HepG2 (cell line): ENCODE results near the gene NOS1. TPM values are rescaled to one million over a fixed set of nuclear protein-coding genes. Genes with fewer than 3 reads are reported as not detected.

ENCODE experiments used
- ATAC-seq: fragments of 200-7000 bp; cut with Tn5 transposase; 3 replicates; pipeline ENCODE4 v1.9.1; 2020; ENCODE audit warnings: mild to moderate bottlenecking, moderate library complexity
- BruUV-seq: library from RNA; stranded (reverse); fragments of 400-500 nt; replicated peaks from 2 replicates; lab custom pipeline; 2021; lab: Mats Ljungman, UMichigan
- CTCF ChIA-PET: fragments of 300-600 bp; formaldehyde crosslinking; extraction: SDS; loops from one replicate; lab custom pipeline; 2021; ENCODE audit warnings: low total read pairs, inconsistent platforms, low intra/inter-chr PET ratio; lab: Yijun Ruan, JAX
- POLR2A ChIA-PET: fragments of 350-600 bp; sonication (Branson Sonifier 250); formaldehyde crosslinking; loops from one replicate; lab custom pipeline; 2020; ENCODE audit warnings: antibody characterized with exemption, inconsistent platforms; lab: Yijun Ruan, JAX
- DNase-seq: peaks from one replicate; pipeline ENCODE4 v3.0.0-alpha.2; 2015; ENCODE audit warnings: low spot score
- FAIRE-seq: peaks from 3 replicates; lab custom pipeline; 2011; peaks lifted over from hg19 to GRCh38; lab: Jason Lieb, UNC
- H2AFZ ChIP-seq: one replicate; pipeline ENCODE4 v1.6.1; 2011; ENCODE audit warnings: low read length, inconsistent platforms
- H3K27ac ChIP-seq: fragments of 300-600 bp; 3 replicates; pipeline ENCODE4 v1.8.0; 2011; ENCODE audit warnings: mixed run types, mild to moderate bottlenecking, mixed read lengths, low read length, inconsistent platforms; ENCODE audit not compliant: insufficient read depth; ENCODE audit errors: extremely low read length
- H3K27me3 ChIP-seq, 2 experiments: fragments of 200-600 bp in 1 of 2; 2 replicates in 1 of 2; 3 replicates in 1 of 2; pipeline versions ENCODE4 v1.6.0 to v1.8.0; 2011; ENCODE audit warnings: low read length in 2 of 2, mild to moderate bottlenecking in 2 of 2, moderate library complexity in 2 of 2, inconsistent platforms in 1 of 2; ENCODE audit not compliant: insufficient read depth in 2 of 2, control insufficient read depth in 1 of 2
- H3K36me3 ChIP-seq, 2 experiments: fragments of 200-600 bp in 1 of 2; replicated peaks in 1 of 2; 2 replicates in 1 of 2; 3 replicates in 1 of 2; pipeline versions ENCODE4 v1.5.1 to v1.8.0; 2011; ENCODE audit warnings: low read length in 2 of 2, inconsistent platforms in 1 of 2; ENCODE audit not compliant: insufficient read depth in 2 of 2, control insufficient read depth in 1 of 2
- H3K4me1 ChIP-seq: 2 replicates; pipeline ENCODE4 v1.5.1; 2012; ENCODE audit warnings: low read length, inconsistent platforms; ENCODE audit not compliant: insufficient read depth
- H3K4me2 ChIP-seq: 2 replicates; pipeline ENCODE4 v1.6.0; 2011; ENCODE audit warnings: low read depth, low read length, inconsistent platforms
- H3K4me3 ChIP-seq, 3 experiments: fragments of 200-600 bp in 1 of 3; sonication (generic), shearing (Covaris generic) in 1 of 3; replicated peaks in 1 of 3; 2 replicates each; pipeline ENCODE4 v1.5.1; 2011 to 2016; ENCODE audit warnings: low read length in 3 of 3, inconsistent platforms in 2 of 3, low read depth in 2 of 3, mild to moderate bottlenecking in 2 of 3, control low read depth in 1 of 3, mixed read lengths in 1 of 3; ENCODE audit not compliant: insufficient read depth in 1 of 3
- H3K79me2 ChIP-seq: one replicate; pipeline ENCODE4 v1.6.1; 2011; ENCODE audit warnings: low read length, inconsistent platforms; ENCODE audit not compliant: insufficient read depth
- H3K9ac ChIP-seq: 2 replicates; pipeline ENCODE4 v1.6.0; 2011; ENCODE audit warnings: mild to moderate bottlenecking, low read depth, low read length, inconsistent platforms; ENCODE audit not compliant: insufficient read depth
- H3K9me3 ChIP-seq: 2 replicates; pipeline ENCODE4 v1.5.1; 2012; ENCODE audit warnings: mild to moderate bottlenecking, low read length
- H4K20me1 ChIP-seq: 2 replicates; pipeline ENCODE4 v1.6.0; 2011; ENCODE audit warnings: inconsistent platforms, mild to moderate bottlenecking, low read length, moderate library complexity; ENCODE audit not compliant: insufficient read depth
- ERF ChIP-seq: IDR thresholded peaks from 2 replicates; pipeline ENCODE4 v1.6.1; 2018; ENCODE audit warnings: missing biosample characterization, missing genetic modification reagents
- ETS1 ChIP-seq: sonication (generic); formaldehyde crosslinking; IDR thresholded peaks from 2 replicates; pipeline ENCODE4 v1.4.0; 2020; ENCODE audit warnings: missing genetic modification reagents
- FOXM1 ChIP-seq: sonication (generic); formaldehyde crosslinking; IDR thresholded peaks from 2 replicates; pipeline ENCODE4 v1.5.0; 2020; ENCODE audit warnings: missing genetic modification reagents
- PITX1 ChIP-seq: sonication (generic); formaldehyde crosslinking; IDR thresholded peaks from 2 replicates; pipeline ENCODE4 v1.5.1; 2020; ENCODE audit warnings: mild to moderate bottlenecking, missing genetic modification reagents
- RNF219 ChIP-seq: sonication (generic); formaldehyde crosslinking; IDR thresholded peaks from 2 replicates; pipeline ENCODE4 v1.5.0; 2020; ENCODE audit warnings: mild to moderate bottlenecking, missing genetic modification reagents
- TEAD2 ChIP-seq: sonication (generic); formaldehyde crosslinking; IDR thresholded peaks from 2 replicates; pipeline ENCODE4 v1.9.0; 2021; ENCODE audit warnings: missing genetic modification reagents
- ZNF207 ChIP-seq: fragments of 450-650 bp; IDR thresholded peaks from 2 replicates; pipeline ENCODE4 v1.6.1; 2016; ENCODE audit warnings: antibody characterized with exemption, borderline replicate concordance
- ZNF567 ChIP-seq: sonication (generic); formaldehyde crosslinking; IDR thresholded peaks from 2 replicates; pipeline ENCODE4 v1.8.1; 2023; ENCODE audit warnings: mild to moderate bottlenecking, missing genetic modification reagents, borderline replicate concordance
- ZNF644 ChIP-seq: IDR thresholded peaks from 2 replicates; pipeline ENCODE4 v1.6.1; 2016; ENCODE audit warnings: low read depth
- WGBS: methylation state at CpG from one replicate; pipeline ENCODE4 v1.1.6; 2017; ENCODE audit warnings: low lambda C conversion rate; 5-methylcytosine and 5-hydroxymethylcytosine counted together
- in situ Hi-C: cut with HindIII; loops from 2 replicates; pipeline ENCODE4 v1.10.0; 2017; ENCODE audit warnings: low pct_unique_long_range_greater_than_20kb; ENCODE audit not compliant: extremely low pct_ligation_motif_present
- intact Hi-C: fragments of 100-400 bp; cut with micrococcal nuclease; formaldehyde crosslinking; loops from one replicate; pipeline ENCODE4 v1.10.0; 2022; ENCODE audit not compliant: unreplicated experiment
- polyA plus RNA-seq, 8 experiments: library from polyadenylated mRNA; depleted of rRNA in 3 of 8; stranded (reverse) in 7 of 8; unstranded in 1 of 8; fragments of >200 nt; fragmentation: Illumina TruSeq in 4 of 8; extraction: Trizol in 4 of 8; gene quantifications; 2 replicates each; pipeline versions ENCODE4 v1.2.1 to v1.2.3, GENCODE V29; 2011 to 2016; ENCODE audit warnings: low read depth in 4 of 8, missing spikeins in 1 of 8, mixed read lengths in 1 of 8; ENCODE audit not compliant: insufficient read depth in 1 of 8
- total RNA-seq, 5 experiments: library from RNA; depleted of rRNA; stranded (reverse); fragments of >200 nt; fragmentation: Illumina TruSeq; extraction: Trizol; gene quantifications; 2 replicates each; pipeline ENCODE4 v1.2.3, GENCODE V29; 2016; ENCODE audit warnings: low read depth in 1 of 5
- TF ChIP-seq, protein P1 (sequence below): sonication (generic); formaldehyde crosslinking; IDR thresholded peaks from 2 replicates; pipeline ENCODE4 v1.4.0; 2020; ENCODE audit warnings: missing genetic modification reagents

The NOS1 gene
- total and polyA plus RNA-seq, 2 of the 13 experiments (the other 11 are each of a cell fraction or from before 2014, with no cell fraction given) = not detected

- TF ChIP-seq ZNF207 (no peak), ZNF567 (no peak), TEAD2 (no peak)
- TF ChIP-seq, all 625 proteins: peak for 0
Observed at GRCh38 chr12:117394491-117394890, 33.1 kb upstream of the NOS1 start (continued).

- no peaks in the 10 kb centered on the region for H3K4me1 ChIP-seq
- H3K36me3 ChIP-seq = no peaks in the 10 kb centered on the region
- in situ Hi-C loops (no loop called here), intact Hi-C loops (no loop called here)
- H4K20me1 ChIP-seq = no peaks in the 10 kb centered on the region
- H2AFZ ChIP-seq = no peak overlapping the region
- CTCF ChIA-PET = no interaction called here
- DNase-seq (no peak), FAIRE-seq (no peak), ATAC-seq (no peak)
- H3K4me3 ChIP-seq = no peak overlapping the region
- no peak overlapping the region for H3K9ac ChIP-seq
- H3K4me2 ChIP-seq = no peak overlapping the region
- H3K27ac ChIP-seq = no peak overlapping the region
- POLR2A ChIA-PET = no interaction called here
- TF ChIP-seq PITX1 (CRISPR knock-in tag) (no peak), RNF219 (no peak), ZNF644 (CRISPR knock-in tag) (no peak), ETS1 (CRISPR knock-in tag) (no peak), FOXM1 (no peak), ERF (CRISPR knock-in tag) (no peak)
- TF ChIP-seq, protein P1, sequence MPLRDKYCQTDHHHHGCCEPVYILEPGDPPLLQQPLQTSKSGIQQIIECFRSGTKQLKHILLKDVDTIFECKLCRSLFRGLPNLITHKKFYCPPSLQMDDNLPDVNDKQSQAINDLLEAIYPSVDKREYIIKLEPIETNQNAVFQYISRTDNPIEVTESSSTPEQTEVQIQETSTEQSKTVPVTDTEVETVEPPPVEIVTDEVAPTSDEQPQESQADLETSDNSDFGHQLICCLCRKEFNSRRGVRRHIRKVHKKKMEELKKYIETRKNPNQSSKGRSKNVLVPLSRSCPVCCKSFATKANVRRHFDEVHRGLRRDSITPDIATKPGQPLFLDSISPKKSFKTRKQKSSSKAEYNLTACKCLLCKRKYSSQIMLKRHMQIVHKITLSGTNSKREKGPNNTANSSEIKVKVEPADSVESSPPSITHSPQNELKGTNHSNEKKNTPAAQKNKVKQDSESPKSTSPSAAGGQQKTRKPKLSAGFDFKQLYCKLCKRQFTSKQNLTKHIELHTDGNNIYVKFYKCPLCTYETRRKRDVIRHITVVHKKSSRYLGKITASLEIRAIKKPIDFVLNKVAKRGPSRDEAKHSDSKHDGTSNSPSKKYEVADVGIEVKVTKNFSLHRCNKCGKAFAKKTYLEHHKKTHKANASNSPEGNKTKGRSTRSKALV (CRISPR knock-in tag) = no peak
- 6% methylated on average over 7 of the region's 7 CpGs for WGBS
- H3K79me2 ChIP-seq = no peaks in the 10 kb centered on the region
- H3K9me3 ChIP-seq = no peaks in the 10 kb centered on the region
- BruUV-seq = no TSS peak
- H3K27me3 ChIP-seq = no peaks in the 10 kb centered on the region; a peak in 1 of 5 replicates
Observed at GRCh38 chr12:117393656-117394055, 32.2 kb upstream of the NOS1 start.
